Activated T-cell treated with anti-CD3 and anti-CD28 coated beads for 4 hours (primary cell): ENCODE results near the gene GADD45B.

Experiments used
- DNase-seq: peaks from one replicate; pipeline ENCODE4 v3.0.0-alpha.2; 2020

The GADD45B gene

GRCh38 chr19:2519482-2519881, 43.6 kb downstream of the GADD45B start:
- no peak for DNase-seq

GRCh38 chr19:2523630-2524311, 47.8 kb downstream of the GADD45B start:
- no peak for DNase-seq

GRCh38 chr19:2524361-2524839, 48.5 kb downstream of the GADD45B start:
- DNase-seq: no peak

DNA sequence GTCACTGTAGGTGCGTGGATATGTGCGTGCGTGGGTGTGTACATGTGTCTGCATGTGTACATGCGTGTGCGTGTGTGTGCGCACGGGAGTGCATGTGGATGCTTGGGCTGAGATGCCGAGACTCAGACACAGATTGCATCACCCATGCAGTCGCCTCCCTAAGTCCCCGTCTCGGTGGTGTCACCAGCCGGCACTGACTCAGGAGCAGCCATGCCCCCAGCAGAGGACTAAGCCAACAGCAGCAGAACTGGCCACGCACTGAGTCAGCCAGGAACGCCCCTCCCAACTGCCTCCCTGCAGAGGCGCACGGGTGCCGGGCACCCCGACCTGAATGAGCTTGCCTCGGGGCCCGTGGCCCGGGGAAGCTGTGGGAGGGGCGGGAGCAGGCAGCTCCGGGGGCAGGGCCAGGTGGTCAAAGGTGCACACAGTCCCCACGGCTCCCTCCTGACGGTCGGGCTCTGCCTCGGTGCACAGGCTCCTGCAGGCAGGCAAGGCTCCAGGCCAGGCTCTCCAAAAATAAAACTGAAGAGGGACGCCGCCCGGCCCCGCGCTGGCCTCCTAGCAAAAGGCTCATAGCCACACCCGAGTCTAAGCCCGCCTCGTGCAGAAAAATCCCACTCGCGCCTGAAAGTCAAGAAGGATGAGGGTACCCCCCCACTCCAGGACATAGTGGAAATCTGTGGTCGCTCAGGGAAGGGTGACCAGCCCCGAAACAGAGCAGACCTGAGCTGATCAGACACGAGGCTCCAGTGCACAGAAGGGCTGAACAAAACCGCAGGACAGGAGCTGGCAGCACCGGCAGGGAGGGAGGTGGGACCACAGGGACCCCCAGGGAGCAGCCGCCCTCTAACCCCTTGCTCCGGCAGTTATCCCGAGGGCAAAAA, 49.2 kb downstream of the GADD45B start:
- no peak for DNase-seq

DNA sequence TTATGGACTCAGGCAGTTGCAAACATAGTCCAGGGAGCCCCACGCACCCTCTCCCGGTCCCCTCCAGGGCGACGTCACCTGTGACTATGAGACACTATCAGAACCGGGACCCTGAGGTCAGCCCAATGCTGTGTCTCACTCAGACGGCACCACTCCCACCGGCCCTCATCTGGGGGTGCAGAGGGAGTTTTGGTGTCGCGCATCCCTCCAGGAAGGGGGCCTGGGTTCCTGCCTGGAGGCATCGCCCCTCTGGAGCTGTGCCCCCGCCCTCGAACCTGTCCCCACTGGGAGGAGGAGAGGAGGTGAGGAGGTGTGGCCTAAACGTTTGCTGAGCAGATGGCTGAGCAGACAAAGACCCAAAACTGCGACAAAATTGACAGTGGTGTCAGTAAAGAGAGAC, 51.2 kb downstream of the GADD45B start:
- DNase-seq: no peak

GRCh38 chr19:2527686-2528085, 51.8 kb downstream of the GADD45B start:
- no peak for DNase-seq
